Loucy (cell line): Measurements from ENCODE around the gene XAB2.

ENCODE experiments used
- H2AFZ ChIP-seq: fragments of 200-600 bp; sonication (generic); 2 replicates; pipeline ENCODE4 v1.6.0; 2016; ENCODE audit warnings: antibody characterized with exemption, mild to moderate bottlenecking, low read length, moderate library complexity
- H3F3A ChIP-seq: fragments of 200-600 bp; 2 replicates; pipeline ENCODE4 v1.6.0; 2016; ENCODE audit warnings: antibody characterized with exemption, low read depth, mild to moderate bottlenecking
- H3K27me3 ChIP-seq: fragments of 200-600 bp; sonication (generic); 2 replicates; pipeline ENCODE4 v1.6.1; 2014; ENCODE audit warnings: low read length, mild to moderate bottlenecking; ENCODE audit not compliant: insufficient read depth, poor library complexity, severe bottlenecking
- H3K36me3 ChIP-seq: fragments of 200-600 bp; sonication (generic); 2 replicates; pipeline ENCODE4 v1.6.1; 2016; ENCODE audit warnings: low read length; ENCODE audit not compliant: insufficient read depth
- H3K4me1 ChIP-seq: fragments of 200-600 bp; sonication (generic); 2 replicates; pipeline ENCODE4 v1.5.1; 2014; ENCODE audit warnings: low read length, mild to moderate bottlenecking; ENCODE audit not compliant: insufficient read depth, poor library complexity, severe bottlenecking
- H3K4me2 ChIP-seq: fragments of 200-600 bp; sonication (generic); 2 replicates; pipeline ENCODE4 v1.6.0; 2014; ENCODE audit warnings: antibody characterized with exemption, low read length, low read depth, mild to moderate bottlenecking; ENCODE audit not compliant: poor library complexity, severe bottlenecking
- H3K4me3 ChIP-seq: fragments of 200-600 bp; sonication (generic); 2 replicates; pipeline ENCODE4 v1.5.1; 2014; ENCODE audit warnings: low read length, mild to moderate bottlenecking, mixed read lengths; ENCODE audit not compliant: poor library complexity, severe bottlenecking
- H3K79me2 ChIP-seq: fragments of 200-600 bp; sonication (generic); 2 replicates; pipeline ENCODE4 v1.6.1; 2014; ENCODE audit warnings: low read length; ENCODE audit not compliant: insufficient read depth
- H3K9ac ChIP-seq: fragments of 200-600 bp; sonication (generic); 2 replicates; pipeline ENCODE4 v1.6.0; 2014; ENCODE audit warnings: mild to moderate bottlenecking, low read depth, low read length, moderate library complexity; ENCODE audit not compliant: poor library complexity, severe bottlenecking
- H3K9me2 ChIP-seq: fragments of 200-600 bp; sonication (generic); replicated peaks from 2 replicates; pipeline ENCODE4 v1.6.1; 2016; ENCODE audit warnings: low read depth, low read length, mixed read lengths
- H3K9me3 ChIP-seq: fragments of 200-600 bp; sonication (generic); 2 replicates; pipeline ENCODE4 v1.6.1; 2014; ENCODE audit warnings: mild to moderate bottlenecking, antibody characterized with exemption, low read length, low read depth; ENCODE audit not compliant: insufficient read depth
- H4K20me1 ChIP-seq: fragments of 200-600 bp; sonication (generic); 2 replicates; pipeline ENCODE4 v1.6.0; 2014; ENCODE audit warnings: antibody characterized with exemption, low read length, mild to moderate bottlenecking; ENCODE audit not compliant: insufficient read depth, poor library complexity, severe bottlenecking
- EZH2phosphoT487 ChIP-seq: fragments of 200-600 bp; IDR thresholded peaks from 2 replicates; pipeline ENCODE4 v1.6.1; 2018; ENCODE audit warnings: antibody characterized with exemption, mild to moderate bottlenecking, moderate library complexity, borderline replicate concordance
- TF ChIP-seq, protein P1 (sequence below): fragments of 200-600 bp; sonication (generic); conservative IDR thresholded peaks from 2 replicates; pipeline ENCODE4 v1.5.1; 2014; ENCODE audit warnings: mild to moderate bottlenecking, antibody characterized with exemption, low read length

The XAB2 gene

DNA sequence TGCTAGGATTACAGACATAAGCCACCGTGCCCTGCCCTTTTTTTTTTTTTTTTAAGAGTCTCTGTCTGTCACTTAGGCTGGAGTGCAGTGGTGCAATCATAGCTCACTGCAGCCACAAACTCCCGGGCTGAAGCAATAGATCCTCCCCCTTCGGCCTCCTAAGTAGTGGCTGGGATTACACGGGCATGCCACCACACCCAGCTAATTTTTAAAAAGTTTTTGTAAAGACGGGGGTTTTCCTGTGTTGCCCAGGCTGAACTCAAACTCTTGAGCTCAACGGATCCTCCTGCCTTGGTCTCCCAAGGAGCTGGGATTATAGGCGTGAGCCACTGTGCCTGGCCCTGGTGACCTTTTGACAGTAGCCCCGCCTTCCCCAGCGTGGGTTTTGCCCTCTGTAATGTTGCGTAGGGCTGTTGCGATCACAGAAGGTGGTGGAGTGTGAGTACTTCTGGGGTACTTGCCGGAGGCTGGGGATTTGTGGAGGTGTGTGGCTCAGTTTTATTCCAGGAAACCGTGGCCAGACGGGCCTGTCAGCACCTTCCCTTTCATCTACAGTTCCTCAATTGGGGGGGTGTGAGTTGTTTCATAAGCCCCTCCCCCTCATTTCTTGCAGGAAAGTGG lies 27.9 kb upstream of the XAB2 start:
- no peaks in the 10 kb centered on the region for H3K9me3 ChIP-seq
- no peak overlapping the region for H3K9ac ChIP-seq
- H3K27me3 ChIP-seq, result no peaks in the 10 kb centered on the region
- peak overlapping the region; percentile 83; the same call in 1 of the 2 replicates for H2AFZ ChIP-seq
- TF ChIP-seq, protein P1, sequence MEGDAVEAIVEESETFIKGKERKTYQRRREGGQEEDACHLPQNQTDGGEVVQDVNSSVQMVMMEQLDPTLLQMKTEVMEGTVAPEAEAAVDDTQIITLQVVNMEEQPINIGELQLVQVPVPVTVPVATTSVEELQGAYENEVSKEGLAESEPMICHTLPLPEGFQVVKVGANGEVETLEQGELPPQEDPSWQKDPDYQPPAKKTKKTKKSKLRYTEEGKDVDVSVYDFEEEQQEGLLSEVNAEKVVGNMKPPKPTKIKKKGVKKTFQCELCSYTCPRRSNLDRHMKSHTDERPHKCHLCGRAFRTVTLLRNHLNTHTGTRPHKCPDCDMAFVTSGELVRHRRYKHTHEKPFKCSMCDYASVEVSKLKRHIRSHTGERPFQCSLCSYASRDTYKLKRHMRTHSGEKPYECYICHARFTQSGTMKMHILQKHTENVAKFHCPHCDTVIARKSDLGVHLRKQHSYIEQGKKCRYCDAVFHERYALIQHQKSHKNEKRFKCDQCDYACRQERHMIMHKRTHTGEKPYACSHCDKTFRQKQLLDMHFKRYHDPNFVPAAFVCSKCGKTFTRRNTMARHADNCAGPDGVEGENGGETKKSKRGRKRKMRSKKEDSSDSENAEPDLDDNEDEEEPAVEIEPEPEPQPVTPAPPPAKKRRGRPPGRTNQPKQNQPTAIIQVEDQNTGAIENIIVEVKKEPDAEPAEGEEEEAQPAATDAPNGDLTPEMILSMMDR, result no peak
- TF ChIP-seq EZH2phosphoT487, result no peak
- no peaks in the 10 kb centered on the region for H3K36me3 ChIP-seq
- no peak overlapping the region for H3K4me2 ChIP-seq
- no peaks in the 10 kb centered on the region for H3K9me2 ChIP-seq
- H3K79me2 ChIP-seq, result no peaks in the 10 kb centered on the region
- peaks cover 2% of the 10 kb centered on the region for H3K4me1 ChIP-seq
- no peaks in the 10 kb centered on the region for H3F3A ChIP-seq
- H3K4me3 ChIP-seq, result no peak overlapping the region
- no peaks in the 10 kb centered on the region for H4K20me1 ChIP-seq

DNA sequence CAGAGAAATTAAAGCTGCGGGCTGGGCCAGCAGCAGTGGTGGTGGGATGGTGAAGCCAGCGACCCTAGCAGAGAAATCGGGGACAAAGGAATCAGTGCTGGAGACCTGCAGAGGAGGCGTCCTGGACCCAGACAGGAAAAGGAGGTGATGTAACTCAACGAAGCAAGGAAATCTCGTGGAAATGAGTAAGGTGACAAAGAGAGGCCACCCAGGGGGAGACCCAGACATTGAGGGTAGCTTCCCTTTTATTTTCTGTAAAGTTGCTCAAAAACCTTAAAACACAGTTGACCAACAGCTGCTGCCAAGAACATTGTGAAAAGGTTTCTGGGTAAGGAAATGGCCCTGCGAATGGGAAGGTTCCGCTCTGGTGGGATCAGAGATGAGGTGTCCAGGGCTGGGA lies 26.2 kb upstream of the XAB2 start:
- no peak overlapping the region for H3K4me2 ChIP-seq
- H3F3A ChIP-seq, result no peaks in the 10 kb centered on the region
- no peak overlapping the region for H2AFZ ChIP-seq
- H4K20me1 ChIP-seq, result no peaks in the 10 kb centered on the region
- TF ChIP-seq, protein P1, result no peak
- TF ChIP-seq EZH2phosphoT487, result no peak
- no peaks in the 10 kb centered on the region for H3K27me3 ChIP-seq
- no peak overlapping the region for H3K9ac ChIP-seq
- H3K9me3 ChIP-seq, result no peaks in the 10 kb centered on the region
- H3K4me1 ChIP-seq, result peaks cover 4% of the 10 kb centered on the region
- no peak overlapping the region for H3K4me3 ChIP-seq
- no peaks in the 10 kb centered on the region for H3K36me3 ChIP-seq
- no peaks in the 10 kb centered on the region for H3K9me2 ChIP-seq
- no peaks in the 10 kb centered on the region for H3K79me2 ChIP-seq

DNA sequence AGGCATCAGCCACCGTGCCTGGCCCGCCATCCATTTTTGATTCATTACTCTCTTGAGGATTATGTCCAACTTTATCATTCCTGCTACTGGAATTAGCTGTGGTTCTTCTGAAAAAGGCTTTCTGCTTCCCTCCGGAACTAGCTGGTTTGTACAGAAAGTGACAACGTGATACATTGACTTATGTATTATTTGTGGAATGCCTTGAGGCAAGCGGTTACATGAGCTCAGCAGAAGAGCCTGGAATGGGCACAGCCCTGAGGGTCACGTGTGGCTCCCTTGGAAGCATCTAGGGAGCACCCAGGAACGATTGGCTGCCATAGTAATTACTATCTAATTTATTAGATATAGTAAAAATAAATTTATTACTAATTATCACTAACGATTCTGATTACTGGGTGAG lies 25.1 kb upstream of the XAB2 start:
- H3K79me2 ChIP-seq, result no peaks in the 10 kb centered on the region
- H2AFZ ChIP-seq, result no peak overlapping the region
- H3K4me3 ChIP-seq, result no peak overlapping the region
- no peaks in the 10 kb centered on the region for H4K20me1 ChIP-seq
- no peak overlapping the region for H3K9ac ChIP-seq
- H3F3A ChIP-seq, result no peaks in the 10 kb centered on the region
- H3K4me1 ChIP-seq, result peaks cover 4% of the 10 kb centered on the region
- H3K27me3 ChIP-seq, result no peaks in the 10 kb centered on the region
- H3K9me2 ChIP-seq, result no peaks in the 10 kb centered on the region
- no peaks in the 10 kb centered on the region for H3K9me3 ChIP-seq
- TF ChIP-seq, protein P1, result no peak
- TF ChIP-seq EZH2phosphoT487, result no peak
- H3K4me2 ChIP-seq, result no peak overlapping the region
- no peaks in the 10 kb centered on the region for H3K36me3 ChIP-seq
